ENCODE results near the gene OSM. TPM values are rescaled to one million over a fixed set of nuclear protein-coding genes. Genes with fewer than 3 reads are reported as not detected.

OSM gene
- polyA plus RNA-seq, 1 of the 3 experiments (the other 2 are of a cell fraction), result not detected

DNA sequence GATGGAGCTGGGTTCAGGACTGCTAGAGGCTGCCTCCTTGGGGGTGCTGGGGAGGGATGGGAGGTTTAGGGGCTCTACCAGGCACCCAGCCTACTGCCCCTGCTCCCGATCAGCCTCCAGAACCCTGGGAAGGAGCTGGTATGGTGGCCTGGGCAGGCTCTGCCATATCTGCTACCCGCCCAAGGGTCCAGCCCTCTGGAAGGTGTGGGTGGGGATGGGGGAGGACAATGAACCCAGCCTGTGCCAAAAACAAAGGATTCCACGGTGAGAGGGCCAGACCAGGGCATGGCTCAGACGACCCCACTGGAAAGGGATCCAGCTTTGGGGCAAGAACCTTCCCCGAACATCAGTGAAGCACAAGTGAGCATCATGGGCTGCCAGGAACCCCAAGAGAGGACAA, 19.7 kb upstream of the OSM start (continued):
- TF ChIP-seq, protein P1, sequence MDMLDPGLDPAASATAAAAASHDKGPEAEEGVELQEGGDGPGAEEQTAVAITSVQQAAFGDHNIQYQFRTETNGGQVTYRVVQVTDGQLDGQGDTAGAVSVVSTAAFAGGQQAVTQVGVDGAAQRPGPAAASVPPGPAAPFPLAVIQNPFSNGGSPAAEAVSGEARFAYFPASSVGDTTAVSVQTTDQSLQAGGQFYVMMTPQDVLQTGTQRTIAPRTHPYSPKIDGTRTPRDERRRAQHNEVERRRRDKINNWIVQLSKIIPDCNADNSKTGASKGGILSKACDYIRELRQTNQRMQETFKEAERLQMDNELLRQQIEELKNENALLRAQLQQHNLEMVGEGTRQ (IDR thresholded peaks at IDR 0.05; ENCODE audit: borderline replicate concordance, low read depth, low read length), result no peak
- TF ChIP-seq MEF2A (IDR thresholded peaks at IDR 0.05; ENCODE audit: borderline replicate concordance, low read depth) (no peak), CHD2 (IDR thresholded peaks at IDR 0.05; ENCODE audit: low read length, partially characterized antibody) (no peak), ELF1 (IDR thresholded peaks at IDR 0.05) (no peak), POLR2AphosphoS5 (IDR thresholded peaks at IDR 0.05; ENCODE audit: low read depth, low read length) (no peak), MXI1 (IDR thresholded peaks at IDR 0.05; ENCODE audit: low read depth, low read length) (no peak), FOXM1 (IDR thresholded peaks at IDR 0.05; ENCODE audit: low read depth) (no peak)

DNA sequence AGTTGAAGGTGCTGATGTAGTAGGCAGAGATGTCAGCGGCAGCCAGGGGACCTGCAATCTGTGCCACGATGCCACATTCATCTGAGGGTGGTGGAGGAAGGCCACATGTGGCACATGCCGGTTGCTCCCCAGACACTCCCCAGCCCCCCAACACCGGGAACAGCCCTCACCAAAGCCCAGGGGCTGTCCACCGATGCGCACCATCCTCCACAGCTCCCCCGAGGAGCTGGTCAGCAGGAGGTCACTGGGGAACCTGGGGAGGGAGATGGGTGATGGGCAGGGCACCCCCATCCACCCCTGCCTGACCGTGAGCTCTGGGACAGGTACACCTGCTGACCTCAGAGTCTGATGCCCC, 19.2 kb upstream of the OSM start:
- ChIA-PET CTCF (interaction anchor here (0.6 to 12.9 kb wide), 23 partner anchors 8 to 682 kb away, joined by 3 to 228 read pairs (median 4); partner anchors contain the start of genes MTFP1, NF2, RNF215 and SEC14L2), POLR2A (no interaction called here)
- no peak for DNase-seq
- H2AFZ ChIP-seq (ENCODE audit: low read depth), result no peak overlapping the region
- no peaks in the 10 kb centered on the region for H3K9me3 ChIP-seq
- H3K4me2 ChIP-seq, result no peak overlapping the region
- peaks cover 18% of the 10 kb centered on the region for H3F3A ChIP-seq (replicated peaks; ENCODE audit: insufficient read depth)
- WGBS (ENCODE audit: low lambda C conversion rate), result 95% methylated on average over 4 of the region's 8 CpGs
- no peak overlapping the region for H3K4me3 ChIP-seq (ENCODE audit: low read depth in 2 of 2, low read length in 1 of 2)
- TF ChIP-seq SIN3A (IDR thresholded peaks at IDR 0.05; ENCODE audit: borderline replicate concordance, low read depth, low read length) (no peak), POLR2AphosphoS5 (IDR thresholded peaks at IDR 0.05; ENCODE audit: low read depth, low read length) (no peak), MEF2A (IDR thresholded peaks at IDR 0.05; ENCODE audit: borderline replicate concordance, low read depth) (no peak), ELF1 (IDR thresholded peaks at IDR 0.05) (no peak), TEAD4 (IDR thresholded peaks at IDR 0.05; ENCODE audit: borderline replicate concordance, insufficient read depth) (no peak)
- TF ChIP-seq, protein P2, sequence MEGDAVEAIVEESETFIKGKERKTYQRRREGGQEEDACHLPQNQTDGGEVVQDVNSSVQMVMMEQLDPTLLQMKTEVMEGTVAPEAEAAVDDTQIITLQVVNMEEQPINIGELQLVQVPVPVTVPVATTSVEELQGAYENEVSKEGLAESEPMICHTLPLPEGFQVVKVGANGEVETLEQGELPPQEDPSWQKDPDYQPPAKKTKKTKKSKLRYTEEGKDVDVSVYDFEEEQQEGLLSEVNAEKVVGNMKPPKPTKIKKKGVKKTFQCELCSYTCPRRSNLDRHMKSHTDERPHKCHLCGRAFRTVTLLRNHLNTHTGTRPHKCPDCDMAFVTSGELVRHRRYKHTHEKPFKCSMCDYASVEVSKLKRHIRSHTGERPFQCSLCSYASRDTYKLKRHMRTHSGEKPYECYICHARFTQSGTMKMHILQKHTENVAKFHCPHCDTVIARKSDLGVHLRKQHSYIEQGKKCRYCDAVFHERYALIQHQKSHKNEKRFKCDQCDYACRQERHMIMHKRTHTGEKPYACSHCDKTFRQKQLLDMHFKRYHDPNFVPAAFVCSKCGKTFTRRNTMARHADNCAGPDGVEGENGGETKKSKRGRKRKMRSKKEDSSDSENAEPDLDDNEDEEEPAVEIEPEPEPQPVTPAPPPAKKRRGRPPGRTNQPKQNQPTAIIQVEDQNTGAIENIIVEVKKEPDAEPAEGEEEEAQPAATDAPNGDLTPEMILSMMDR (IDR thresholded peaks at IDR 0.05), result no peak
- TF ChIP-seq, protein P3, sequence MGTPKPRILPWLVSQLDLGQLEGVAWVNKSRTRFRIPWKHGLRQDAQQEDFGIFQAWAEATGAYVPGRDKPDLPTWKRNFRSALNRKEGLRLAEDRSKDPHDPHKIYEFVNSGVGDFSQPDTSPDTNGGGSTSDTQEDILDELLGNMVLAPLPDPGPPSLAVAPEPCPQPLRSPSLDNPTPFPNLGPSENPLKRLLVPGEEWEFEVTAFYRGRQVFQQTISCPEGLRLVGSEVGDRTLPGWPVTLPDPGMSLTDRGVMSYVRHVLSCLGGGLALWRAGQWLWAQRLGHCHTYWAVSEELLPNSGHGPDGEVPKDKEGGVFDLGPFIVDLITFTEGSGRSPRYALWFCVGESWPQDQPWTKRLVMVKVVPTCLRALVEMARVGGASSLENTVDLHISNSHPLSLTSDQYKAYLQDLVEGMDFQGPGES (IDR thresholded peaks at IDR 0.05; ENCODE audit: low read depth, low read length), result no peak
- TF ChIP-seq, protein P4, sequence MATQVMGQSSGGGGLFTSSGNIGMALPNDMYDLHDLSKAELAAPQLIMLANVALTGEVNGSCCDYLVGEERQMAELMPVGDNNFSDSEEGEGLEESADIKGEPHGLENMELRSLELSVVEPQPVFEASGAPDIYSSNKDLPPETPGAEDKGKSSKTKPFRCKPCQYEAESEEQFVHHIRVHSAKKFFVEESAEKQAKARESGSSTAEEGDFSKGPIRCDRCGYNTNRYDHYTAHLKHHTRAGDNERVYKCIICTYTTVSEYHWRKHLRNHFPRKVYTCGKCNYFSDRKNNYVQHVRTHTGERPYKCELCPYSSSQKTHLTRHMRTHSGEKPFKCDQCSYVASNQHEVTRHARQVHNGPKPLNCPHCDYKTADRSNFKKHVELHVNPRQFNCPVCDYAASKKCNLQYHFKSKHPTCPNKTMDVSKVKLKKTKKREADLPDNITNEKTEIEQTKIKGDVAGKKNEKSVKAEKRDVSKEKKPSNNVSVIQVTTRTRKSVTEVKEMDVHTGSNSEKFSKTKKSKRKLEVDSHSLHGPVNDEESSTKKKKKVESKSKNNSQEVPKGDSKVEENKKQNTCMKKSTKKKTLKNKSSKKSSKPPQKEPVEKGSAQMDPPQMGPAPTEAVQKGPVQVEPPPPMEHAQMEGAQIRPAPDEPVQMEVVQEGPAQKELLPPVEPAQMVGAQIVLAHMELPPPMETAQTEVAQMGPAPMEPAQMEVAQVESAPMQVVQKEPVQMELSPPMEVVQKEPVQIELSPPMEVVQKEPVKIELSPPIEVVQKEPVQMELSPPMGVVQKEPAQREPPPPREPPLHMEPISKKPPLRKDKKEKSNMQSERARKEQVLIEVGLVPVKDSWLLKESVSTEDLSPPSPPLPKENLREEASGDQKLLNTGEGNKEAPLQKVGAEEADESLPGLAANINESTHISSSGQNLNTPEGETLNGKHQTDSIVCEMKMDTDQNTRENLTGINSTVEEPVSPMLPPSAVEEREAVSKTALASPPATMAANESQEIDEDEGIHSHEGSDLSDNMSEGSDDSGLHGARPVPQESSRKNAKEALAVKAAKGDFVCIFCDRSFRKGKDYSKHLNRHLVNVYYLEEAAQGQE (IDR thresholded peaks at IDR 0.05; ENCODE audit: low read depth, low read length), result no peak
- peaks cover 0 to 2% of the 10 kb centered on the region in 2 experiments for H3K36me3 ChIP-seq (replicated peaks in 1 of 2; ENCODE audit: control insufficient read depth in 1 of 2, insufficient read depth in 2 of 2, low read length in 1 of 2)
- H3K27ac ChIP-seq (ENCODE audit: low read depth in 2 of 2, low read length in 1 of 2), result no peak overlapping the region
- H3K9me2 ChIP-seq, result no peaks in the 10 kb centered on the region
- H3K79me2 ChIP-seq (ENCODE audit: insufficient read depth), result no peaks in the 10 kb centered on the region
- no peak overlapping the region for H3K9ac ChIP-seq
- peaks cover 11 to 22% of the 10 kb centered on the region in 2 experiments; a peak in 2 of 4 replicates for H3K4me1 ChIP-seq (ENCODE audit: control insufficient read depth in 1 of 2, insufficient read depth in 2 of 2, low read depth in 1 of 2, low read length in 1 of 2)
- no peaks in the 10 kb centered on the region for H3K27me3 ChIP-seq (ENCODE audit: insufficient read depth)
- H4K20me1 ChIP-seq (ENCODE audit: insufficient read depth), result peaks cover 4% of the 10 kb centered on the region; the same call in 1 of the 2 replicates

All from SK-N-SH (cell line).